Breast epithelium (tissue), 3 donors: ENCODE results near the gene PRR35.

Experiments used
- CTCF ChIP-seq, 3 donors: fragments of 450-650 bp; IDR thresholded peaks; one replicate each; pipeline ENCODE4 v1.5.1; 2016 to 2017; ENCODE audit warnings: antibody characterized with exemption in 3 of 3, mild to moderate bottlenecking in 3 of 3, moderate library complexity in 3 of 3
- POLR2A ChIP-seq: fragments of 450-650 bp; IDR thresholded peaks from one replicate; pipeline ENCODE4 v1.6.1; 2016; ENCODE audit warnings: antibody characterized with exemption, mild to moderate bottlenecking, moderate library complexity

DNA sequence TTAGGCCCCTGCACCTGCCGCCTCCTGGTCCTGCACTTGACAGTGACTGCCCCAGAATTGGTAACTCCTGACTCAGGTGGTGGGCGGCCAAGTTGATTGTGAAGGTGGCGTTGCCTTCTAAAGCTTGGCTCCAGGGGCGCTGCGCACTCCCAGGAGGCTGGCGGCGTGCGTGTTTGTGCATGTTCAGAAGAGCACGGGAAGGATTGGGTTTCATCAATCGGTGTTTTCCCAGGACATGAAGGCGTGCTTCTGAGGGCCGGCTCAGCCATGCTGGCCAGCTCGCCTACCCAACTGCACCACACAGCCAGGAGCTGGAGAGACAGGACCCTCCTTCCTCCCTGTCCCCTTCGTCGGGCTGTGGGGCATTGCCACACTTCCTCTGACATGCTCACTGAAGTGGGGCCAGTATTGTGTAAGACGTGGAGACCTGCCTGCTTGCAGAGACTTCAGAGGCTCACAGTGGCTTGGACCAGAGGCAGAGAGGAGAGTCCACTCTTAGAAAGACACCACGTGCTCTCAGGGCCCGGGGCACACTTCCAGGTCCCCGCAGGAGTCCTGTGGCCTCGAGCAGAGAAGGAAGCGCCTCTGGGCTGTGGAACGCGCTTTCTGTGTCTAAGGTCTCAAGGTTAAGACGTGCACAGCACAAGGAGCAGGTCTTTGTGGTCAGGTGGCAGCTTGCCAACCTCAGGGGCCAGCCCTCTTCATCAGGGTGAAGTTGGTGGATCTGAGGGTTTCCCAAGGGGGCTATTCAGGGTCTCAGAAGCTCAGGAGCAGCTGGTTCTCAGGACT is 32.5 kb downstream of the PRR35 start:
- TF ChIP-seq CTCF (IDR thresholded peaks at IDR 0.05) (peak in 2 of 3 donors; percentile 29 to 43), POLR2A (no peak)
